Measurements from ENCODE around the gene CBX8.

The CBX8 gene

DNA sequence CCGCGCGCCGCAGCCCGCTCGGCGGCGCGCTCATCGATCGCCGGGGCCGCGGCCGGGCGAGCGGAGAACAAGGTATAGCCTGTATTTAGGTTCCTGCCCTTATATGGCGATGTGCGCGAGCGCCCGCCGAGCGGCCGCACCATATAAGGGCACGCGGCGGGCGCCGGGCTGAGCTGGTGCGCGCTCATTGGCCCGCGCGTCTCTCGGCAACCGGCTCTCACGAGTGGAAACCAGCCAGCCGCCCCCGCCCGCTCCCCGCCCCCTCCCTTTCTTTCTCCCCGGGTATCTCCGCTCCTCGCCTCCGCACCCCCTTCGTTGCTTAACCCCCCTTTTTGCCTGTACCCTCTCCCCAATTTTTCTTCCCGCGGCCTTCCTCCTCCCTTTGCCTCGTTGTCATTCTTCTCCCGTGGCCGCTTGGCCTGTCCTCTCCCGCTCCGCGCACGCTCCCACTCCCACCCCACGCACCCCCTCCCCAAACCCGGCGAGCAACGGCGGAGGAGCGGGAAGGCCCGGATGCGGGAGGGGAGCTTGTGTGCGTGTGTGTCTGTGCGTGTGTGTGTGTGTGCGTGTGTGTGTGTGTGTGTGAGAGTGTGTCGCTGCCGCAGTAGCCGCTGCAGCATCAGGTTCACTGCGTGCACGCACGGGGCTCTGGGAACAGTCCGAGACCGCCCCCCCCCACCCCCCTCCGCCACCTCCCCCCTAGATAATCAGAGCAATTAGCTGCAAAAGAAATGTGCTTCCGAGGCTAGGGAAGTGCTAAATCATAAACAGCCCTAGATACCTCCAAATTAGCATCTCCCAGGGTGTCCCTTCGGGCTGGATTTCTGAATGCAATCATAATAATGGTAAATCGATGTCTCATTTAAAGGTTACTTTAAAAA, 13.5 kb upstream of the CBX8 start:
- Histone ChIP-seq H3K27me3 (ENCODE audit: control insufficient read depth in 1 of 2, insufficient read depth in 2 of 2, low read length in 2 of 2) (peaks cover 69 to 84% of the 10 kb centered on the region in 2 donors), H3K4me1 (ENCODE audit: control insufficient read depth, insufficient read depth, low read length) (peaks cover 31% of the 10 kb centered on the region), H3K9ac (ENCODE audit: low read length in 2 of 2) (no peak overlapping the region), H3K27ac (ENCODE audit: low read length) (no peak overlapping the region), H3K9me3 (ENCODE audit: control insufficient read depth in 2 of 2, low read length in 2 of 2) (no peaks in the 10 kb centered on the region), H3K4me3 (ENCODE audit: low read length in 2 of 2) (peak overlapping the region in 1 of 2 donors; percentile 29), H3K36me3 (ENCODE audit: control insufficient read depth in 2 of 2, insufficient read depth in 2 of 2, low read length in 2 of 2) (no peaks in the 10 kb centered on the region)

DNA sequence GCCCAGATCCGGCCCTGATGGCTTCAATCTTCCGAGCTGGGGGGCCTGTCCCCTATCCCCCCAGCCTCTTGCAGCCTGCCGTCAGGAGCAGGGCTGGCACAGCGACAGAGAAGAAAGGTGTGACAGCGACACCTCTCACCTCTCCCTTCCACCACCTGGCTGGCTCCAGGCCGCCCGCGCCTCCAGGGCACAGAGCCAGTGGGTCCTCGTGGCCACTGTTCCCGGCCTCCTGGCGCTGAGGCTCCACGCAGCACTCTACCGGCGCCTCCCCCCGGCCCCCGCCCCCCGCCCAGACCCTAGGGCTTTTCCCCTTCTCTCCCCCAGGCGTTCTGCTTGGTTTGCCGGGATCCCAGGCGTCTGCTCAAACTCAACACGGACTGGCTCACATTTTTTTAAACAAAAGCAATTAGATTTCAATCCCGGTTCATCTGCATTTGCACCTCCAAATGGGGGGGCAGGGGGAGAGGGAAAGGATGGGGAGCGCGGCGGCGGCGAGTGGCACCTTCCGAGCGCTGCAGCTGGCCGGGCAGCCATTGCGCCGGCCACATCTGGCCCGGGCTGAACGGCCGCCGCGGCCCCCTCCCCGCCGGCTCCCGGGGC, 12.8 kb upstream of the CBX8 start:
- no peak overlapping the region for H3K9ac ChIP-seq (ENCODE audit: low read length in 2 of 2)
- H3K4me1 ChIP-seq (ENCODE audit: control insufficient read depth, insufficient read depth, low read length), result peaks cover 26% of the 10 kb centered on the region
- H3K27me3 ChIP-seq (ENCODE audit: control insufficient read depth in 1 of 2, insufficient read depth in 2 of 2, low read length in 2 of 2), result peaks cover 76 to 84% of the 10 kb centered on the region in 2 donors
- no peaks in the 10 kb centered on the region for H3K36me3 ChIP-seq (ENCODE audit: control insufficient read depth in 2 of 2, insufficient read depth in 2 of 2, low read length in 2 of 2)
- H3K4me3 ChIP-seq (ENCODE audit: low read length in 2 of 2), result no peak overlapping the region
- no peak overlapping the region for H3K27ac ChIP-seq (ENCODE audit: low read length)
- H3K9me3 ChIP-seq (ENCODE audit: control insufficient read depth in 2 of 2, low read length in 2 of 2), result no peaks in the 10 kb centered on the region

DNA sequence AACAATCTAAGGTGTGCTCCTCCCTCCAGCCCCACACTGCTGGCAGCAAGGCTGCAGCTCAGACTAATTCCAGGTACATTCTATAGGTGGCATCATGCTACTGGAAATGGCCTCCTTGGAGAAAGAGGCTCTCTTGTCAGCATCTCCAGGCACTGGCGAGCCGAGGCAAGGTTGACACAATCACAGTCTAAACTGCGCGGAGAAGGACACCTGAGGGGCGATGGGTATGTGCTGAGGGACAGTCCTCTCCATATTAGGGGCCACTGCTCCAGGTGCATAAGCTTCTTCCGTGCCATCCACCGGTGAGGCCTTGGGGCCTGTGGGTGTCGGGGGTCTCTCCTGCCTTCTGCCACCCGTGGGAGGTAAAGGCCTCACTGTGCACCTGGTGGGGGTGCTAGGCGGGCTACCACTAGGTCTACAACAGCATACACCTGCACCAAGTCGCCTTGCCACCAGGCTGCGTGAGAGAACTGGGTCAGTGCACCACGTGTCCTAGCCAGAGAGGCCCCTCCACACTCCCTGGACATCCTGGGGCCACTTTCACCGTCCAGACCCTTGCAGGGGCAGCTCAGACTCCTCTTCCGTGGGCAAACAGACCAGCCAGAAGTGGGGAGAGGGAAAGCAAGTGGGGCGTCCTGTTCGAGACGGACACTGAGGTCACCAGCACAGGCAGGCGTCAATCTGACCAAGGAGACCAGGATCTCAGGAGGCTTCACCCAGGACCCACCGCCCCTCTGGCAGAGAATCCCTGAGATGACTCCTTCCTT, 12.1 kb upstream of the CBX8 start:
- Histone ChIP-seq H3K36me3 (ENCODE audit: control insufficient read depth in 2 of 2, insufficient read depth in 2 of 2, low read length in 2 of 2) (no peaks in the 10 kb centered on the region), H3K27ac (ENCODE audit: low read length) (no peak overlapping the region), H3K9ac (ENCODE audit: low read length in 2 of 2) (no peak overlapping the region), H3K4me1 (ENCODE audit: control insufficient read depth, insufficient read depth, low read length) (peaks cover 28% of the 10 kb centered on the region), H3K4me3 (ENCODE audit: low read length in 2 of 2) (no peak overlapping the region), H3K9me3 (ENCODE audit: control insufficient read depth in 2 of 2, low read length in 2 of 2) (no peaks in the 10 kb centered on the region), H3K27me3 (ENCODE audit: control insufficient read depth in 1 of 2, insufficient read depth in 2 of 2, low read length in 2 of 2) (peaks cover 77 to 85% of the 10 kb centered on the region in 2 donors)

DNA sequence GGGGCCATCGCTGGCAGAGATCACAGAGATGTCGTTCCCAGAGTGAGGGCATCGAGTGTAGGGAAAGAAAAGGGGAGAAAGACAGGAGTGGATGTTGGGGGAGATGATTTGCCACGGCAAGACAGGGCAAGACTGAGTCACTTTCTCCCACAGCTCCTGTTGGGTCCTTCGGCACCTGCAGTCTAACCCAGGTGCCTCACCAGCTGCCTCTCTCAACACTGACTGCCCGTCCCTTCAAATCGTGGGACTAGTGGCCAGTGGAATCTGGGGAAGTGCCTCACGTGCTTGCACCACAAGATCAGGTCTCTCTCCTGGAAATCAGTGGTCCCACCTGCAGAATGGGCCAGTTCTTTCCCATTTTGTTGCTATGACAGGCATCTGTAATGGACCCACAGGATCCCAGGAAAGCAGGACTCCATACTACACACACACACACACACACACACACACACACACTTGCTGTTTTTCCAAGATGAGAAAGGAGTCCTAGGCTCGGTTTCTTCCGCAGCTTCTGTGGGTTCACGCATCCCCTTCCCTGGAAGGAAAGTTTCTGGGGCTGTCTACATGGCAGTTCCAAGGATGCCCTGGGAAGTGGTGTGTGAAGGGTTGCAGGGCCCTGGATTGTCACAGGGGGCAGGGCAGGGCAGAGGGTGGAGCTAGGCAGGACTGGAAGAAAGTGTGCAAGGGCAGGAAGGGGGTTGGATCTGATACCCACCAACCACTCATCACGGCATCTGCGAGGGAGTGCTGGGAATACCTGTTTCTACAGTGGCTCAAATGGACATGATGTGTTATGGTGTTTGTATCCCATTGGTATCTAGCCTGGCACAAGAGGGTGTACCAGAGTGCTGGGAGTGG, 10.2 kb upstream of the CBX8 start:
- Histone ChIP-seq H3K27me3 (ENCODE audit: control insufficient read depth in 1 of 2, insufficient read depth in 2 of 2, low read length in 2 of 2) (peaks cover 86 to 91% of the 10 kb centered on the region in 2 donors), H3K27ac (ENCODE audit: low read length) (no peak overlapping the region), H3K4me3 (ENCODE audit: low read length in 2 of 2) (no peak overlapping the region), H3K9me3 (ENCODE audit: control insufficient read depth in 2 of 2, low read length in 2 of 2) (no peaks in the 10 kb centered on the region), H3K36me3 (ENCODE audit: control insufficient read depth in 2 of 2, insufficient read depth in 2 of 2, low read length in 2 of 2) (no peaks in the 10 kb centered on the region), H3K9ac (ENCODE audit: low read length in 2 of 2) (no peak overlapping the region), H3K4me1 (ENCODE audit: control insufficient read depth, insufficient read depth, low read length) (peaks cover 28% of the 10 kb centered on the region)

DNA sequence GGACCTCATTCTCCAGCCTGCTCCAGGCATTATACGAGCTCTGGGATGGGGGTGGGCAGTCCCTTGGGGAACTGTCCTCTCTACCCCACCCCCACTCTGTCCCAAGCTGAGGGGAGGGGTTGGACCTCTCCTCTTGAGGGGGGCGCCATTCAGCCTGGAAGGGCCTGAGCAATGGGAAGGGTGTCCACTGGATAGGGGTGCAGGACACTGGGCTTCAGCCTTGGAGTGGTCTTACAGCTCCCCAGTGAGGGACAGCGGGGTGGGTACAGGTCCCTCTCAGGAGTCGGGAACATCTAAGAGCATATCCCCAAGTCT, 9.5 kb upstream of the CBX8 start:
- no peaks in the 10 kb centered on the region for H3K36me3 ChIP-seq (ENCODE audit: control insufficient read depth in 2 of 2, insufficient read depth in 2 of 2, low read length in 2 of 2)
- H3K4me1 ChIP-seq (ENCODE audit: control insufficient read depth, insufficient read depth, low read length), result peaks cover 21% of the 10 kb centered on the region
- H3K4me3 ChIP-seq (ENCODE audit: low read length in 2 of 2), result no peak overlapping the region
- H3K27ac ChIP-seq (ENCODE audit: low read length), result no peak overlapping the region
- H3K9me3 ChIP-seq (ENCODE audit: control insufficient read depth in 2 of 2, low read length in 2 of 2), result no peaks in the 10 kb centered on the region
- H3K27me3 ChIP-seq (ENCODE audit: control insufficient read depth in 1 of 2, insufficient read depth in 2 of 2, low read length in 2 of 2), result peaks cover 86 to 91% of the 10 kb centered on the region in 2 donors
- no peak overlapping the region for H3K9ac ChIP-seq (ENCODE audit: low read length in 2 of 2)

DNA sequence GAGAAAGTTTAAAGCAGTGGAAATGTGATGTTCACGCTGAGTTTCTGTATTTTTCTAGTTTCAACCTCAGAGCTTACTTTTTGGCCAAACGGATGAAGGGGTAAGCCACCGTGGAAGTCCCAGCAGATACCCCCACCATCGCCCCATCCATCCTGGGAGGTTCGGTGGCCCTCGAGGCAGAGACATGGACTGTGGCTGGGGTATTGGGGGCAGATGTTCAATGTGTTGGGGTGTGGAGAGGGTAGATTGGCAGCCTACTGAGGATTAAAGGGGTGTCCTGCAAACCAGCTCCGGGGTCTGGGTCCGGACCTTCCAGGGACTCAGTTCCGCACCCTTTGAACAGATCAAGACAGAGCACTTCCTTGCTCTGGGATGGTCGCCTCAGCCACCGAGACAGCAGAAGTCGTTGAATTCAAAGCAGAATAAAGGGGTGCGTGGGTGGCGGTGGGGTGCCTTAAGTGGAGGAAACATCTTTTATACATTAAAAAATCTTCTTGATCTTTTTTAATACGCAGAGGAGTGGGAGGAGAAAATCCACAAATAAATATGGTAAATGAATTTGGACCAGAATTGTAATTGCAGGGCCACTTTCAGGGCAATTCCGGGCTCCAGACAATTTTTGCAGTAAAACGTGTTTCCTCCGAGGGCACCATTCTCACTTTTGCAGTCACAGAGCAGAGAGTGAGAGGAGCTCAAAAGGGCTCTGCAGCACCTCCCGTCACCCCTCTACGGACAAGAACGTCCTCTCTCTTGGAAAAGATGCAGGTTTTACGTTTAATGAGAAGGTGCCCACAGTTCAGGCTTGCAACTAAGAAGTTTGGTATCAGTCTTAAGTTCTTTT, 8.2 kb upstream of the CBX8 start:
- Histone ChIP-seq H3K4me1 (ENCODE audit: control insufficient read depth, insufficient read depth, low read length) (peaks cover 14% of the 10 kb centered on the region), H3K4me3 (ENCODE audit: low read length in 2 of 2) (no peak overlapping the region), H3K27me3 (ENCODE audit: control insufficient read depth in 1 of 2, insufficient read depth in 2 of 2, low read length in 2 of 2) (peaks cover 93 to 94% of the 10 kb centered on the region in 2 donors), H3K27ac (ENCODE audit: low read length) (no peak overlapping the region), H3K9me3 (ENCODE audit: control insufficient read depth in 2 of 2, low read length in 2 of 2) (no peaks in the 10 kb centered on the region), H3K36me3 (ENCODE audit: control insufficient read depth in 2 of 2, insufficient read depth in 2 of 2, low read length in 2 of 2) (no peaks in the 10 kb centered on the region), H3K9ac (ENCODE audit: low read length in 2 of 2) (no peak overlapping the region)

DNA sequence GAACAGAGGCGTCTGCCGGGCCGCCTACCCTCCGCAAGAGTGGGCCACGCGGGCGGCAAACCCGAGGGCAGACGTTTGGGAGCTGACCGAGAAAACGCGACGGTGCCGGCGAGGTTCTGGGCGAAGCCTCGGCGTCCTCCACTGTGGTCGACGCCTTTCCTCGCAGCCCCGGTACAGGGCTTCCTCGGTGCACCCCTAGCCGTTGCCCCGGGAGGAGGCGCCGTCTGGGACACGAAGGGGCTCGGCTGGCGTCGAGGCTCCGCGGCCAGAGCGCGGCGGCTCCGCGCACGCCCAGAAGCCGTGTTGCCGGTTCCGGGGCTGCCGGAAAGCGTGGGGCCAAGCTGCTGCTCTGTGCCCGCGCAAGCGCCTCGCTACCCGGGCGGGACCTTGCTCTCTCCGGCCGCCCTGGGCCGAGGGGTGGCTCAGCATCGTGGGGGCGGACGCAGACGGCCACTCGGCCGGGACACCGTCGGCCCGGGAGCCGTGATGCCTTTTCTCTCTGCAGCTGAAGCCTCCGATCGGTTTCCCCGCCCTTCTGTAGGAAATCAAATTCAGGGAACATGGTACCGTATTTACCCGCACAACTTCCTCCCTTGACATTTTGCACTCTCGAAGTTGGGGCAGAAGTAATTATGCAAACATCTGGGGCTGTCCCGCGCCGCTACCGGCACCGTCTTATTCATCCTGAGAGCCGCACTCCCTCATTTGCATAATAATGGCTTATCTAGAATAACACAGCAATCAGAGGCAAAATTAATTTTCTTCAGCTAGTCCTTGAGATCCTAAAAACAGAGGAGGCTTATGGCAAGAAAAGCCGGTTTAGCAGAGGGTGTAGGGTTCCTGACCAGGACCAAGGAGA, 7.3 kb upstream of the CBX8 start:
- H3K36me3 ChIP-seq (ENCODE audit: control insufficient read depth in 2 of 2, insufficient read depth in 2 of 2, low read length in 2 of 2), result no peaks in the 10 kb centered on the region
- no peak overlapping the region for H3K4me3 ChIP-seq (ENCODE audit: low read length in 2 of 2)
- no peak overlapping the region for H3K9ac ChIP-seq (ENCODE audit: low read length in 2 of 2)
- H3K27me3 ChIP-seq (ENCODE audit: control insufficient read depth in 1 of 2, insufficient read depth in 2 of 2, low read length in 2 of 2), result peaks cover 99% of the 10 kb centered on the region in 2 donors
- H3K4me1 ChIP-seq (ENCODE audit: control insufficient read depth, insufficient read depth, low read length), result peaks cover 13% of the 10 kb centered on the region
- H3K27ac ChIP-seq (ENCODE audit: low read length), result no peak overlapping the region
- no peaks in the 10 kb centered on the region for H3K9me3 ChIP-seq (ENCODE audit: control insufficient read depth in 2 of 2, low read length in 2 of 2)

DNA sequence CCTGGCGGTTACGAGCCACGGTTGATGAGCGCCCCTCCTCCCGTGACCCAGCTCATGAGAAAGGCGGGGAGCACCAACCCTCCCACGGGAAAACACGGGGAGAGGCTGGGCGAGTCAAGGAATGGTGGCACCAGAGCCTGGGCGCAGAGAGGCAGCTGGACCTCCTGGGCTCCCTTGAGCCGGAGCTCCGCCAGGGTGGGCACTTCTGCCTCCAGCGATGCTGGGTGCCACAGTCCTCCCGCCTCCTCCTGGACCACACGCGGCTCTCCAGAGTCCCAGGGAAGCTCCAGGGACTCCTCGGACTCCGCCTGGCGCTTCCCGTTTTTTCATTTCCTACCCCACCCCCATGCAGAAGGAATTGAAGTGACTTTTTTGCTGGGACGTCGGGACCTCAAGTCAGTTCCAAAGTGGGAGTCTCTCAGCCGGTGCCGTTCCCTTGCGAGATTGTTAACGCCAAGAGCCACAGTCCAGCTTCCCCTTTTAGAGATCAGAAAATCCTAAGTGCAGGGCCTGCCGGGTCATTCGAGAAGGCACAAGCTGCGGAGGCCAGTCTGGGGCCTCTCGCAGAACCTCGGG, 6.6 kb upstream of the CBX8 start:
- H3K9ac ChIP-seq (ENCODE audit: low read length in 2 of 2), result no peak overlapping the region
- peaks cover 19% of the 10 kb centered on the region for H3K4me1 ChIP-seq (ENCODE audit: control insufficient read depth, insufficient read depth, low read length)
- H3K27me3 ChIP-seq (ENCODE audit: control insufficient read depth in 1 of 2, insufficient read depth in 2 of 2, low read length in 2 of 2), result peaks cover 98 to 99% of the 10 kb centered on the region in 2 donors
- H3K9me3 ChIP-seq (ENCODE audit: control insufficient read depth in 2 of 2, low read length in 2 of 2), result no peaks in the 10 kb centered on the region
- H3K4me3 ChIP-seq (ENCODE audit: low read length in 2 of 2), result no peak overlapping the region
- H3K36me3 ChIP-seq (ENCODE audit: control insufficient read depth in 2 of 2, insufficient read depth in 2 of 2, low read length in 2 of 2), result no peaks in the 10 kb centered on the region
- H3K27ac ChIP-seq (ENCODE audit: low read length), result no peak overlapping the region
